Astrocyte of the cerebellum (primary cell): Measurements from ENCODE around the gene GALNT14.

Experiments used
- DNase-seq: peaks from one replicate; pipeline ENCODE4 v3.0.0-alpha.2; 2011; ENCODE audit warnings: low read depth
- H3K4me3 ChIP-seq: 2 replicates; pipeline ENCODE4 v1.5.1; 2011; ENCODE audit warnings: mild to moderate bottlenecking, low read depth, low read length, moderate library complexity
- in situ Hi-C: cut with HindIII; loops from 2 replicates; pipeline ENCODE4 v1.10.0; 2017; ENCODE audit warnings: low sequenced_read_pairs
- TF ChIP-seq, protein P1 (sequence below): IDR thresholded peaks from 2 replicates; pipeline ENCODE4 v1.5.1; 2012; ENCODE audit warnings: low read length, low read depth, moderate library complexity, mild to moderate bottlenecking; ENCODE audit errors: missing control alignments

The GALNT14 gene

GRCh38 chr2:30968660-30969397 is 169.4 kb downstream of the GALNT14 start:
- DNase-seq, result no peak
- in situ Hi-C loops, result no loop called here
- TF ChIP-seq, protein P1, sequence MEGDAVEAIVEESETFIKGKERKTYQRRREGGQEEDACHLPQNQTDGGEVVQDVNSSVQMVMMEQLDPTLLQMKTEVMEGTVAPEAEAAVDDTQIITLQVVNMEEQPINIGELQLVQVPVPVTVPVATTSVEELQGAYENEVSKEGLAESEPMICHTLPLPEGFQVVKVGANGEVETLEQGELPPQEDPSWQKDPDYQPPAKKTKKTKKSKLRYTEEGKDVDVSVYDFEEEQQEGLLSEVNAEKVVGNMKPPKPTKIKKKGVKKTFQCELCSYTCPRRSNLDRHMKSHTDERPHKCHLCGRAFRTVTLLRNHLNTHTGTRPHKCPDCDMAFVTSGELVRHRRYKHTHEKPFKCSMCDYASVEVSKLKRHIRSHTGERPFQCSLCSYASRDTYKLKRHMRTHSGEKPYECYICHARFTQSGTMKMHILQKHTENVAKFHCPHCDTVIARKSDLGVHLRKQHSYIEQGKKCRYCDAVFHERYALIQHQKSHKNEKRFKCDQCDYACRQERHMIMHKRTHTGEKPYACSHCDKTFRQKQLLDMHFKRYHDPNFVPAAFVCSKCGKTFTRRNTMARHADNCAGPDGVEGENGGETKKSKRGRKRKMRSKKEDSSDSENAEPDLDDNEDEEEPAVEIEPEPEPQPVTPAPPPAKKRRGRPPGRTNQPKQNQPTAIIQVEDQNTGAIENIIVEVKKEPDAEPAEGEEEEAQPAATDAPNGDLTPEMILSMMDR, result no peak

DNA sequence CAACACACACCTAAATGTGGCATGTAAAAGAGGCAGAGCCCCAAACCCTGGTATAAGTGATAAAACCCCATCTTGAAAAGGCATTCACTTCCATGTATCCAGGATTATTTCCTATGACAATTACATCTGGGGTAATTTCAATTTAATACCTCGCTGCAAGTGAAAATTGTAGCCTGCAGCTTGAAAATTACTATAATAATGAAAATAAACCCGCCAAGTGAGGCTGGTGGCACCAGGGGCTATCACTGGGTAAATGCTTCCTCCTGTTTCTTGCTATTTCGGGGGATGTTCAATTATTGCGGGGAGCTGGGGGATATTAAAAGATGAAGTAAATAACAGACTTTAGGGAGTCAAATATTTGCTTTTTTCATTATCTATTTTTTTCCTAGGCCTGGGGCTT is 171.5 kb downstream of the GALNT14 start:
- in situ Hi-C loops, result no loop called here
- H3K4me3 ChIP-seq, result no peak overlapping the region
- TF ChIP-seq, protein P1, result no peak
- DNase-seq, result no peak

More at GRCh38 chr2:30968660-30969397, 169.4 kb downstream of the GALNT14 start:
- no peak overlapping the region for H3K4me3 ChIP-seq

- no peak for DNase-seq
- TF ChIP-seq, protein P1, result no peak
Measured at GRCh38 chr2:30965022-30965531, 173.2 kb downstream of the GALNT14 start.

GRCh38 chr2:30964334-30965005 is 173.8 kb downstream of the GALNT14 start:
- in situ Hi-C loops, result no loop called here
- no peak for DNase-seq
- TF ChIP-seq, protein P1, result no peak
- H3K4me3 ChIP-seq, result no peak overlapping the region

More at GRCh38 chr2:30965022-30965531, 173.2 kb downstream of the GALNT14 start:
- H3K4me3 ChIP-seq, result no peak overlapping the region
- in situ Hi-C loops, result no loop called here

DNA sequence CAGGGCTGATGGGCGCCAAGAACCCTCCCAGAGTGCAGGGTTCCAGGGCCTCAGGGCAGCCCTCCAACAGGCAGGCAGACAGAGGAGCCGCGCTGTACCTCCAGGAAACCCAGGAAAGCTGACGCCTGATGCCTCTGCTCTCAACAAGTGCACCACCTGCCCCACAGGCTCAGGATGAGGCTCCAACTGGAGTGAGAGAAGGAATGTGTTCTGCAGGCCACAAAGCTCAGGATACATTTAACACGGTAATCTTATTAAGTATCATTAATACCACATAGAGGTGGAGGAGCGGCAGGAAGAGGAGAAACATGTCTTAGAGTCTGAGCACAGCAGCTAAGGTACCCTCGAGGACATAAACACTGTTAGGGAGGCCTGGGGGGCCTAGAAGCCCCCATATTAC is 175.1 kb downstream of the GALNT14 start:
- no peak for DNase-seq
- H3K4me3 ChIP-seq, result no peak overlapping the region
- in situ Hi-C loops, result no loop called here
- TF ChIP-seq, protein P1, result no peak

GRCh38 chr2:30960213-30960612 is 178.0 kb downstream of the GALNT14 start:
- DNase-seq, result no peak
- TF ChIP-seq, protein P1, result no peak
- in situ Hi-C loops, result no loop called here
- no peak overlapping the region for H3K4me3 ChIP-seq
